ENCODE data around the gene KRT80. TPM values are rescaled to one million over a fixed set of nuclear protein-coding genes. Genes with fewer than 3 reads are reported as not detected.

KRT80 gene
- total RNA-seq, 4 donors from 2014 or later, result not detected

- no peak for TF ChIP-seq CTCF (IDR thresholded peaks at IDR 0.05; ENCODE audit: low read depth)
These were observed 68.9 kb downstream of the KRT80 start for GRCh38 chr12:52122904-52123303.

- no peak for TF ChIP-seq CTCF (IDR thresholded peaks at IDR 0.05; ENCODE audit: low read depth)
These were observed 69.3 kb downstream of the KRT80 start for GRCh38 chr12:52122540-52122871.

DNA sequence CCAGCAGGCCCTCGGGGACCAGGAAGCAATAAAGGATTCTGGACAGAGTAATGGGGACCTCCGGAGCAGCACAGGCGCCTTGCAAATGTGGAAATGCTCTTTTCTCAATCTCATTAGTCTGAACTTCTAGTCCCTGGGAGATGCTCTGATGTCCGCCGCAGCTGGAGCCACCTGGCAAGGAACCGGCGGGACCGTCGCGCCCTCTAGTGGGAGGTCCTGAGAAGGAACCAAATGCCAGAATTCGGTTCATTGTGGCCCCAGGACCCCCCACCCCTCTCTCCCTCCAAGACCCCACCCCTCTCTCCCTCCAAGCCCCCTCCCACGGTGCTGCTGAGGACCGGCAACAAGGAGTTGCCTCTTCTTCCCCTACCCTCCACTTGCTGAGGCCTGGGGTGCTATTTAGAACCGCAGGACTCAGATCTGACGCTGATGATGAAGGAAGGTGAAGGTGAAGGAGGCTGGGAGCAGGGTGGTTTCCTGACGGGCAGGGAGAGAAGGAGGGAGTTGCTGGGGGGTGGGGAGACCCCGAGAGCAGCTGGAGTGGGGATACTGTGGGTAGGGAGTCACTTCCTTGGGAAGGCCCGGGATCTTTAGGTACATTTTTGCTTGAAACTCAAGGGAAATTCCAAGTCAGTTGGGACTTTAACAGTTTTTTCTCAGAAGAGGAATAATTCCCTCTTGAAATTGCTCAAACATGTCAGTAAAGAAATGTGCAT lies 69.8 kb downstream of the KRT80 start:
- no peak for TF ChIP-seq CTCF (IDR thresholded peaks at IDR 0.05; ENCODE audit: low read depth)

DNA sequence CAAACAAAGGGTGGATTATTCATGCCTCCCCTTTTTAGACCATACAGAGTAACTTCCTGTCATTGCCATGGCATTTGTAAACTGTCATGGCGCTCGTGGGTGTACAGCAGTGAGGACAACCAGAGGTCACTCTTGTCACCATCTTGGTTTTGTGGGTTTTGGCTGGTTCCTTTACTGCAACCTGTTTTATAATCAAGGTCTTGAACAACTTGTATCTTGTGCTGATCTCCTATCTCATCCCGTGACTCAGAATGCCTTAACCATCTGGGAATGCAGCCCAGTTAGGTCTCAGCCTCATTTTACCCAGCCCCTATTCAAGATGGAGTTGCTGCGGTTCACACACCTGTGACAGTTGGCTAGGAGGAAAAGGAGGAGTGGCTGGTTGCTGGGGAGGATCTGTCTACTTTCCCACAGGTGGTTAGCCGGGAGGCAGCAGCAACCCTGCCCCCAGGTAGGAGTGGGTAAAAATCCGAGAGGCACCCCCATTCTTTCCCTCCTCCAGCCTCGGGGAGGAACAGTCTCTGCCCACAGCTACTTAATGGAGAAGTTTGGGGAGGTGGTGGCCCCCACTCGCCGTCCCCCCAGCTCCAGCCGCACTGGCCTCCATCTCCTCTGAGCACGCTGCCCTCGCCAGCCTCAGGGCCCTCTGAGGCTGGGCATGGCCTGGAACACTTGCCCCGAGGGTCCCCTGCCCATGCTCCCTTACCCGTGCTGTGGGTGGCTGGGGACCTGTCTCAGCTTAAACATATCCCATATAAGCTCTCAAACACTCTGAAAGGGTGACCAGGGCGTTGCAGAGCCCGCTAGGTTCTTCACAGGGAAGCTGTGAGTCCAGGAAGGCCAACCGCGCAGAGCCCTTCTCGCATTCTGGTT lies 70.6 kb downstream of the KRT80 start:
- TF ChIP-seq CTCF (IDR thresholded peaks at IDR 0.05; ENCODE audit: low read depth), result no peak

GRCh38 chr12:52119398-52120254 lies 72.2 kb downstream of the KRT80 start:
- no peak for TF ChIP-seq CTCF (IDR thresholded peaks at IDR 0.05; ENCODE audit: low read depth)

Other genes starting within 250 kb of the KRT80 start
- gene ACVR1B, start 240.3 kb downstream of the KRT80 start, total RNA-seq, result 10 to 100 TPM; 14.8 to 16.3 (median 15.4) TPM
- gene TAMALIN, start 185.1 kb downstream of the KRT80 start, total RNA-seq, result 10 to 100 TPM in 3 of 4 donors, 1 to 10 TPM in 1; 9.0 to 64.6 (median 20.1) TPM
- 10 to 100 TPM; 20.1 to 84.6 (median 40.3) TPM for gene NR4A1, start 140.6 kb downstream of the KRT80 start, total RNA-seq
- gene ATG101, start 122.0 kb downstream of the KRT80 start, total RNA-seq, result 10 to 100 TPM; 16.3 to 29.9 (median 26.5) TPM
- not detected for gene SMIM41, start 112.3 kb downstream of the KRT80 start, total RNA-seq
- 1 to 10 TPM; 2.4 to 4.0 (median 3.7) TPM for gene KRT7, start 41.2 kb upstream of the KRT80 start, total RNA-seq
- under 1 TPM in 1 of 4 donors, not detected in 3; 0.34 TPM for gene KRT86, start 82.6 kb upstream of the KRT80 start, total RNA-seq
- gene KRT81, start 99.5 kb upstream of the KRT80 start, total RNA-seq, result not detected
- gene KRT83, start 129.4 kb upstream of the KRT80 start, total RNA-seq, result not detected
- not detected for gene KRT85, start 175.5 kb upstream of the KRT80 start, total RNA-seq
- not detected for gene KRT84, start 193.6 kb upstream of the KRT80 start, total RNA-seq
- not detected for gene KRT82, start 214.3 kb upstream of the KRT80 start, total RNA-seq
- gene KRT75, start 242.4 kb upstream of the KRT80 start, total RNA-seq, result not detected